Mucosa of gallbladder (tissue), 1 donor: ENCODE data around the gene SETD7. TPM values are rescaled to one million over a fixed set of nuclear protein-coding genes. Genes with fewer than 3 reads are reported as not detected.
A peak's percentile ranks its signal among the peaks of the same experiment; 100 is the strongest.

Experiments used
- DNase-seq: peaks from one replicate; pipeline ENCODE4 v3.0.0-alpha.2; 2020; ENCODE audit warnings: low spot score
- total RNA-seq: library from RNA; stranded (reverse); gene quantifications from one replicate; pipeline ENCODE4 v1.2.1, GENCODE V29; 2021
- donor health status: DM: no; HTN: no; CAD: no.

The SETD7 gene
- total RNA-seq, 1 donor from 2014 or later, result 63.0 TPM

DNA sequence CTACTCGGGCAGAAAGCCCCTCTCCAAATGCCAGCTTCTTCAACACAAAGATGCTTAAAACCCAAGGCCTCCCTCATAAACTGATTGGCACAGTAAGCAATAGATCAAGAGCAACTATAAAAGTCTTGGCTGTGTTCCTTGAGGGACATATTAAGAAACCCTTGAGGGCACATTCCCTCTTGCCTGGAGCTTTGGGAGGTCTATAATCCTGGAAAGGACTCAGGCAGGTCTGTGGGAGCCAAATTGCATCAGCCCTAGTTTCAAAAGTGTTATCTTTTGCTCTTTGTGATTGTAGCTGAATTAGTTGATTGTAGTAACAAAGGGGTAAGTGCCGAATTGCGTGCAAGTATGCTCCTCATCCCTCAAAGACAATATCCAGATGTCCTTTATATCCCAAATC is 18.6 kb upstream of the SETD7 start:
- no peak for DNase-seq

- DNase-seq, result no peak
These were observed 12.4 kb upstream of the SETD7 start for GRCh38 chr4:139568206-139568955.

GRCh38 chr4:139567159-139567870 is 11.3 kb upstream of the SETD7 start:
- no peak for DNase-seq

DNA sequence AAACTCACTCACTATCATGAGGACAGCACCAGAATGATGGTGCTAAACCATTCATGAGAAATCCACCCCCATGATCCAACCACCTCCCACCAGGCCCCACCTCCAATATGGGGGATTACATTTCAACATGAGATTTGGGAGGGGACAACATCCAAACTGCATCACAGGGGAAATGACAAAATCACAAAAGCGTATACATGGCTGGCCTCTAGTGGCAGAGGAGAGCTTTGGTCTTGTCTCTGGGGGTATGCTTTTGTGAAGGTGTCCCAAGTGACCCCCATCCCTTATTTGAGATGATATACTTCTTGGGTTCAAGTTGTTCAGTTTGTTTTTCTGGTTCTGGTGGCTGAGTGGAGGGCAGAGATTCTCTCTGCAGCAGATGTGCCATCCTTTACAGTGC is 8.5 kb upstream of the SETD7 start:
- no peak for DNase-seq

GRCh38 chr4:139563515-139563914 is 7.5 kb upstream of the SETD7 start:
- no peak for DNase-seq

- DNase-seq, result no peak
These were observed 6.8 kb upstream of the SETD7 start for GRCh38 chr4:139562839-139563238.

DNA sequence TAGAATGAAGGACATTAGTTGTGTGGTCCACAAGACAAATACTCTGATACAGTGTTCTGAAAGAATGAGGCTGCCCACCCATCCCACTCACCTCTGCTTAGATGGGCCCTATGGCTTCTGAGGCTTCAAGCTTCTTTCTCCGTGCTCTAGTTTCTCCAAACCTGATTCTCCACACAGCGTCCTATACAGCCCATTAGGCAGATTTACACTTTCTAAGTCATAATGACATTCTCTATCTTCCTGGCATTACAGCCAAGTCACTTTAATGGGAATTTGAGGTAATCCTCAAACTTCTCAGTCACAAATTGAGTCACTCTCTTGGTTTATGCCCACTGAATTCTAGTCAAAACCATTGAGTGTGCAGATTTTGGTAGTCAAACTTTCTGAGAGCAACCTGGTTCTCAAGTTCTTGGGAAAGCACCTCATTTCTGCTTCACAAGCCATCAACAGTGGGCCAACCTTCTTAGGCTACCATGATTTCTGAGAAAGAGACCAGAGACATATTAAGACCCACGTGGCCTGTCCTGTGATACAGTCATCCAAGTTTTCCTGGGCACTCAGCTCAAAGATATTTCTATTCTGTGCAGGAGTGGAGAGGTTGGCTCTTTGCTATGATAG is 6.2 kb upstream of the SETD7 start:
- no peak for DNase-seq

- no peak for DNase-seq
These were observed 4.5 kb upstream of the SETD7 start for GRCh38 chr4:139560406-139561104.

- DNase-seq, result no peak
These were observed 3.7 kb upstream of the SETD7 start for GRCh38 chr4:139559687-139560086.

DNA sequence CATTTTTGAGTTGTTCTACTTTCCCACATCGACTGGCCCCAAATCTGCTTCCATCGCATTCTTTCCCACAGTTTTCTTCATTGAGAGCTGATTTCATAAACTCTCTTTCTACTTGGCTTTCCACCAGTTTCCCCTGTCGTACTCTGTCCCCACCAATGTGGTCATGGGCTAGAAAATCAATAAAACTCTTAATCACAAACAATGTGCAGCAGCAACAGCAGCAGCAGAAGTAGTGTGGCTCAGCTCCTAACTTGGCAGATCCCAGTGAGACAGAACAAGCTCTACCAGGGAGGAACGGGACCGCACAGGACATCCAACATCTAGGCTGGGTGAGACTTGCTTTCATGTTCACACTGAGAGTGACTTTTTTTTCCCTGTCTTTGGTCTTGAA is 3.1 kb upstream of the SETD7 start:
- peak; percentile 49 for DNase-seq

- DNase-seq, result no peak
These were observed 2.4 kb upstream of the SETD7 start for GRCh38 chr4:139558235-139559088.

- DNase-seq, result no peak
These were observed 1.6 kb upstream of the SETD7 start for GRCh38 chr4:139557556-139558110.

DNA sequence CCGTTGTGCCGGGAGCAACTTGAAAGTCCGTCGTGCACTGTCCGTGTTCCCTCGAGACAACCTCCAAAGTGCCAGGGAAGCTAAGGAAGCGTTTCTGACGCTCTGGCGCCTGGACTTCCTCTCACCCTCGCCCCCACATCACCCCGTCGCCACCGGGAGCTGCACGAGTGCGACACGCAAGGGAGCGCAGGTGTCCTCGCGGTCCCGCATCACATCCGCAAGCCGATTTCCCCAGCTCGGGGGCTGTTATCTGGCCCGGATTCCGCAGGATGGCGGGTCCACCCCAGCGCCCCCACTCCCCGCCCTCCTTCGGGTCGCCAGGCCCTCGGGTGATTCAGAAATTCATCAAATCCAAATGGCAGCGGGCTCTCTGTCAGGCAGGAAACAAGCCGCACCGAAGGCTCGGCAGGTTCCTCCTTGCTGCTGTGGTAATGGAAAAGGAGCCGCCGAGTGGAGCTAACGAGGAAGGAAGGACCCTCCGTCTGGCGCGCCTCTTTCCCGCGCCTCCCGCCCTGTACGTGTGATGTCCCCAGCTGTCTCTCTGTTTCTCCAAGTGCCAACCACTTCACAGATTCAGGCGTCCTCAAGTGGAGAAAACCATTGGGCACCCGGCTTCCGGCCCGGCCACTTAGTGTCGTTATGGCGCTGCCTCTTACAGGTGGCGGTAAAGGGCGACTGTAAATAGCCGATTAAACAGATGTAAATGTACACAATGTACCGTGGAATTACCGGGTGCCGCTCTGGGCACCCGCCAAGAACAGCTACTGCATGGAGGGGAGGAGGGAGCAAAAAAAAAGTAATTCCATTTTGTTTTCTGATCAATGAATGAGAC is 921 bp upstream of the SETD7 start:
- DNase-seq, result peak; percentile 60

GRCh38 chr4:139555705-139556070 is 331 bp downstream of the SETD7 start:
- peak; percentile 38 for DNase-seq

- peak; percentile 93 for DNase-seq
These were observed 920 bp downstream of the SETD7 start for GRCh38 chr4:139554893-139555704.

DNA sequence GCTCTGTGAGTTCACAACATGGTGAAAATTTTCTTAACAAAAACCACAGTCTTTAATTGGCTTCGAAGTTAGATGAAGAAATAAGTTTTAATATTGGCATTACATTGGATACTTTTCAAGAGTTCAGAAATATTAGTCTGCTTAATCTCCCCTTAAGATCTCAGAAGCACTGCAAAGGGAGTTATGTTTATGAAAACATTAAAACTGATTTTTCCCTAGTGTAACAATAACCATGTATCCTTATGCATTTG is 1.5 kb downstream of the SETD7 start:
- no peak for DNase-seq

GRCh38 chr4:139553751-139554641 is 2.0 kb downstream of the SETD7 start:
- DNase-seq, result no peak

DNA sequence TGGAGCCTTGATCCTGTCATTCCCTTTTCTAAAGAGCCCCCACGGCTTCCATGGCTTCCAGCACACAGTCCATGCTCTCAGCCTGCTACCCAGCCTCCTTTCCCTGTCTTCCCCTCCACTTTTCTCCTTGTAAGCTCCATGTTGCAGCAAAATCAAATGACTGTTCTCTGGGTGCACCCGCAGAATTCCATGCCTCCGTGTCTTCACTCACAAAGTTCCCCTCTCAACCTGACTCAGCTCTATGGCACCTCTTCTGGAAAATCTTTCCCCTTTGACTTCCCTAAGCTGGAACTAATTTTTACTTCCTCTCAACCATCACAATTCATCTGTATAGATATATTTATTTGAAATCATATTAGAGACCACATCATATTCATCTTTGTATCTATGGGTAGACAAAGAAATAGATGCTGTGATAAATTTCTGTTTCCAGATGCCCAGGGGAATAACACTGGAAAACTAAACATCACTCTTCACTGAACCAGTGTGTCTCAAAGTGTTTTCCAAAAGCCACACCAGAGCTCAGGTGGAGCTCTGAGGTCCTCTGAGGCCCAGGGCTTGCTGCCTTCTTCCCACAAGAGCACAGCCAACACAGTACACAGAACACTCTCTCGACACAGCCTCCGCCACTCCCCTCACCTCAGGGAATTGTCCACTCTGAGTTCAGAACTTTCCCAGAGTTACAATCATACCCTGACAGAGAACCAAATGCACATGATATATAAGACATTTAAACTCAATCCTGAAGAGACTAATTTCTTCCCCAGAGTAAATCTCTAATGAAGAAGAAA is 3.3 kb downstream of the SETD7 start:
- no peak for DNase-seq
